Ovary (tissue), 3 donors: ENCODE data around the gene MRPL10.

ENCODE experiments used
- CTCF ChIP-seq, 3 donors: fragments of 450-650 bp in 2 of 3; fragments of 200-600 bp in 1 of 3; IDR thresholded peaks; one replicate each; pipeline versions ENCODE4 v1.5.1 to v1.8.0; 2016 to 2022; ENCODE audit warnings: antibody characterized with exemption in 3 of 3, mild to moderate bottlenecking in 1 of 3
- EP300 ChIP-seq: sonication (generic); formaldehyde crosslinking; IDR thresholded peaks from one replicate; pipeline ENCODE4 v1.6.1; 2017; ENCODE audit warnings: antibody characterized with exemption
- POLR2A ChIP-seq: fragments of 450-650 bp; IDR thresholded peaks from one replicate; pipeline ENCODE4 v1.6.1; 2017; ENCODE audit warnings: antibody characterized with exemption, mild to moderate bottlenecking, moderate library complexity
- donor health status: DM: no; HTN: no; CAD: no.

DNA sequence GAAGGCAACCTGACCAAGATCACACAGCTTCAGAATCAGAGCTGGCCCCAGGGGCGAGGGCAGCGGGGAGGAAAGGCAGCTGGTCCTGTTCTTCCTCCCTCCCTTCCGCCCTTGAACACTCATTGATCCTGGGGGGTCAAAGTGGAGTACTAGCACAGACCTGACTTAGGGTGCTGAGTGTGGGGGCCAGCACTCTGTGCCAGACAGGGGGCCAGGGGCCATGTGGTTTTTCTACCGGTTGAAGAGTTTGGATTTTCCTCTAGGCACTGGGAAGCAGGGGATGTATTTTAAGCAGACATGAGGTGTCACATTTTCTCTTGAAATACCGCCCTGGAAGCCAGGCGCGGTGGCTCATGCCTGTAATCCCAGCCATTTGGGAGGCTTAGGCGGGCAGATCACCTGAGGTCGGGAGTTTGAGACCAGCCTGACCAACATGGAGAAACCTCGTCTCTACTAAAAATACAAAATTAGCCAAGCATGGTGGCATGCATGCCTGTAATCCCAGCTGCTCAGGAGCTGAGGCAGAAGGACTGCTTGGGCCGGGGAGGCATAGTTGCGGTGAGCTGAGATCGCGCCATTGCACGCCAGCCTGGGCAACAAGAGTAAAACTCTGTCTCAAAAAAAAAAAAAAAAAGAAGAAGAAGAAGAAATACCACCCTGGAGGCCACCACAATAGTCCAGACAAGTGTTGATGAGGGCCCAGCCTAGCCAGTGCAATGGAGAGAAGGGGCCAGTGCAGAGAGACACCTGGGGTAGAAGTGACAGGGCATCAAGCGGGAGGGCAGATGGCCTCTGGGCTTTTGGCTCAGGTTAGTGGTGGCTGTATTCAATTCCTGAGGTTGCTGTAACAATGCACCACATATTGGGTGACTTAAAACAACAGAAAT lies 25.1 kb downstream of the MRPL10 start:
- TF ChIP-seq CTCF (IDR thresholded peaks at IDR 0.05) (no peak), POLR2A (no peak), EP300 (no peak)
